Neutrophil (primary cell): ENCODE data around the gene ENTPD2.

Experiments
- H3K27ac ChIP-seq: fragments of 200-600 bp; sonication (generic); 2 replicates; pipeline ENCODE4 v1.5.1; 2016; ENCODE audit warnings: mild to moderate bottlenecking, moderate library complexity
- H3K27me3 ChIP-seq: fragments of 200-600 bp; sonication (generic); 2 replicates; pipeline ENCODE4 v1.6.0; 2016; ENCODE audit warnings: mild to moderate bottlenecking
- H3K36me3 ChIP-seq: fragments of 200-600 bp; sonication (generic); 2 replicates; pipeline ENCODE4 v1.5.1; 2017
- H3K4me1 ChIP-seq, 2 experiments: fragments of 200-600 bp in 1 of 2; sonication (generic) in 1 of 2; 1 replicate in 1 of 2; 2 replicates in 1 of 2; pipeline versions ENCODE4 v1.5.1 to v1.6.1; 2013 to 2016; ENCODE audit warnings: low read depth in 1 of 2, low read length in 1 of 2, mild to moderate bottlenecking in 1 of 2, moderate library complexity in 1 of 2; ENCODE audit not compliant: control insufficient read depth in 1 of 2, insufficient read depth in 1 of 2
- H3K4me3 ChIP-seq, 2 experiments: fragments of 200-600 bp in 1 of 2; sonication (generic) in 1 of 2; 1 replicate in 1 of 2; 2 replicates in 1 of 2; pipeline ENCODE4 v1.5.1; 2013 to 2016; ENCODE audit warnings: low read depth in 1 of 2, low read length in 1 of 2, mild to moderate bottlenecking in 1 of 2, moderate library complexity in 1 of 2
- H3K9me3 ChIP-seq: fragments of 200-600 bp; sonication (generic); 2 replicates; pipeline ENCODE4 v1.5.1; 2016
- CTCF ChIP-seq: fragments of 200-600 bp; sonication (generic); IDR thresholded peaks from 2 replicates; pipeline ENCODE4 v1.5.1; 2016; ENCODE audit warnings: antibody characterized with exemption

Gene ENTPD2

DNA sequence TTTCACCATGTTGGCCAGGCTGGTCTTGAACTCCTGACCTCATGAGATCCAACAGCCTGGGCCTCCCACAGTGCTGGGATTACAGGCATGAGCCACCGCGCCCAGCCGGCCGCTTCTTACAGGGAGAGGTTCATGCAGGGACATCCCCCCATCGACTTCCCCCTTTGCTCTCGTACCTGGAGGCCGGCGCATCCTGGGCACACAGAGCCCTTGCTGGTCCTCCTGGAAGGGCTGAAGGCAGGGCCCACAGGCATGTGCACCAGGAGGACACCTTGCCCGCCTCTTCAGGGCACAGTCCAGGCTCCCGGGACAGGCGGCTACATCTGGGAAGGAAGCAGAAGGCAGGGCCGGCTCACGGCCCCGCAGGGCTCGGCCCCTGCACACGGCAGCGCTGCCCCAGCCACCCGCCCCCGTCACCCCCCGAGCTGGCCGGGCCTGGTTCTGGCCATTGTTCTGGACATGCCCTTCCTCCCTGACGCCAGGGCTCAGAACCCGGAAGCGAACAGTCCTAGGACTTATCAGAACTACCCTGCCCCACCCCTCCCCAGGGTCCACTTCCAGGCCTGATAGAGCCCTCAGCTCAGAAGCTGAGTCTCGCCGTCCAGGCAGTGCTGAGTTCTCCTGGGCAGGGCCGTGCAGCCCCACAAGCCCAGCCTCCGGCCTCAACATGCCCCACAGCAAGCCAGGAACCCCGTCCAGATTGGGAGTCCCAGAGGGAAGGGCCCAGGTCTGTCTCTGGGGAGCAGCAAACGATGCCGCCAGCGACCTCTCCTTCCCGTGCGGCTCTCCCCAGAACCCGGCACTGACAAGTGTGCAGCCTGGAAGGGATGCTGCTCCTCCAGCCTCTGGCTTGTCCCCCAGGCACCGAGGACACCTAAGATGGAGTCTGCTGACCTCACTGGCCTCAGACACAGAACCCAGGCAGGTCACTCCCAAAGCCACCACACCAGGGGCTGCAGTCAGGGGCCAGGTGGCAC, 10.8 kb downstream of the ENTPD2 start:
- TF ChIP-seq CTCF, result no peak
- H3K9me3 ChIP-seq, result no peaks in the 10 kb centered on the region
- H3K36me3 ChIP-seq, result peaks cover 12% of the 10 kb centered on the region
- peaks cover 77% of the 10 kb centered on the region for H3K27me3 ChIP-seq
- H3K4me1 ChIP-seq, result peaks cover 11 to 13% of the 10 kb centered on the region in 2 experiments
- H3K27ac ChIP-seq, result no peak overlapping the region
- no peak overlapping the region for H3K4me3 ChIP-seq

GRCh38 chr9:137041124-137041523, 12.7 kb downstream of the ENTPD2 start:
- Histone ChIP-seq H3K36me3 (peaks cover 29% of the 10 kb centered on the region), H3K27ac (no peak overlapping the region), H3K4me3 (no peak overlapping the region), H3K4me1 (peaks cover 7 to 9% of the 10 kb centered on the region in 2 experiments), H3K27me3 (peaks cover 58% of the 10 kb centered on the region), H3K9me3 (no peaks in the 10 kb centered on the region)
- TF ChIP-seq CTCF, result no peak

GRCh38 chr9:137040568-137040967, 13.3 kb downstream of the ENTPD2 start:
- no peaks in the 10 kb centered on the region for H3K9me3 ChIP-seq
- H3K27me3 ChIP-seq, result peaks cover 52% of the 10 kb centered on the region
- peaks cover 35% of the 10 kb centered on the region for H3K36me3 ChIP-seq
- H3K27ac ChIP-seq, result no peak overlapping the region
- peaks cover 9 to 10% of the 10 kb centered on the region in 2 experiments for H3K4me1 ChIP-seq
- no peak overlapping the region for H3K4me3 ChIP-seq
- no peak for TF ChIP-seq CTCF

GRCh38 chr9:137039611-137040366, 14.1 kb downstream of the ENTPD2 start:
- H3K9me3 ChIP-seq, result no peaks in the 10 kb centered on the region
- H3K4me3 ChIP-seq, result no peak overlapping the region
- H3K27ac ChIP-seq, result no peak overlapping the region
- TF ChIP-seq CTCF, result no peak
- H3K4me1 ChIP-seq, result peaks cover 12% of the 10 kb centered on the region in 2 experiments
- H3K27me3 ChIP-seq, result peaks cover 44% of the 10 kb centered on the region
- H3K36me3 ChIP-seq, result peaks cover 43% of the 10 kb centered on the region

DNA sequence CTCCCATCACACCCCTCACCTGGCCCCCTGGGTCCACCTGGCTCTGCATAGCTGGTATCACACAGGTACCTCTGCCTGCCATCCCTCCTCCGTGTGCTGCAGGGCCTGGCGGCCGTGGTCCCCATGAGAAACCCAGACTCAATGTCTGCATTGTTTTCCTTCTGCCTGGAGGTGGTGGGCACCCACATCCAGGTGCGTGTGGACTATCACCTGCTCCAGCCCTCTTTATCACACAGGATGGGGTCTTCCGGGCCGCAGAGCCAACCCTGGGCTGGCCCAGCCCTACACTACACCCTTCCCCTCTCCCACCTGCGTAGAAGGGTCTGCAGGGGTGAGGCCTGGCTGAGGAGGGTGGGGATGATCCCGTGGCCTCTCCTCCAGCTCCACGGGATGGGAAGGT, 14.9 kb downstream of the ENTPD2 start:
- Histone ChIP-seq H3K36me3 (peaks cover 45% of the 10 kb centered on the region), H3K27me3 (peaks cover 36% of the 10 kb centered on the region), H3K4me3 (no peak overlapping the region), H3K4me1 (peaks cover 19 to 20% of the 10 kb centered on the region in 2 experiments), H3K27ac (no peak overlapping the region), H3K9me3 (no peaks in the 10 kb centered on the region)
- no peak for TF ChIP-seq CTCF
